ENCODE results near the gene UGCG.

DNA sequence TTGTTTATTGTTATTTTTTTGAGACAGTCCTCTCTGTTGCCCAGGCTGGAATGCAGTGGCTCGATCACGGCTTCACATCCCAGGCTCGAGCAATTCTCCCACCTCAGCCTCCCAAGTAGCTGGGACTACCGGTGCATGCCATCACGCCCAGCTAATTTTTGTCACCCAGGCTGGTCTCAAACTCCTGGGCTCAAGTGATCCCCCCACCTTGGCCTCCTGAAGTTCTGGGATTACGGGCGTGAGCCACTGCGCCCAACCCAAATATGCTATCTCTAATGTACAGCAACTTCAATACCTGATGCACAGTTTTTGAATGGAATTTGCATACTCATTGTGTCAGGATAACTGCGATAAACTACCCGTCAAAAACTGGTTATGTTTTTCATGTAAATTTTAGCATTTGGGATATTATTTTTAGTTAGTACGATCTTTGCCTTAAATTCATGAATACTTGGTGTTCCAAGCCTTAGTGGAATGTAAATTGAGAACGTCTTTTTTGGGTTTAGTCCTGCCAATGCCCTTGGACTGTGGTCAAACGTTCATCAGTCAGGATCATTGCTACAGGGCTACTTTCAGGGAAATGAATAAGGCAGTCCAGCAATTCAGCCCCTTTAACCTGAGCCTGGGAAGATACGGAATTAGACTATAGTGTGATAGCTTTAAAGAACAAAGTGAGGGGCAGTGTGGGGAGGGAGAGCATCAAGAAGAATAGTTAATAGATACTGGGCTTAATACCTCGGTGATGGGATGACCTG lies 4.4 kb downstream of the UGCG start:
- TF ChIP-seq, protein P1, sequence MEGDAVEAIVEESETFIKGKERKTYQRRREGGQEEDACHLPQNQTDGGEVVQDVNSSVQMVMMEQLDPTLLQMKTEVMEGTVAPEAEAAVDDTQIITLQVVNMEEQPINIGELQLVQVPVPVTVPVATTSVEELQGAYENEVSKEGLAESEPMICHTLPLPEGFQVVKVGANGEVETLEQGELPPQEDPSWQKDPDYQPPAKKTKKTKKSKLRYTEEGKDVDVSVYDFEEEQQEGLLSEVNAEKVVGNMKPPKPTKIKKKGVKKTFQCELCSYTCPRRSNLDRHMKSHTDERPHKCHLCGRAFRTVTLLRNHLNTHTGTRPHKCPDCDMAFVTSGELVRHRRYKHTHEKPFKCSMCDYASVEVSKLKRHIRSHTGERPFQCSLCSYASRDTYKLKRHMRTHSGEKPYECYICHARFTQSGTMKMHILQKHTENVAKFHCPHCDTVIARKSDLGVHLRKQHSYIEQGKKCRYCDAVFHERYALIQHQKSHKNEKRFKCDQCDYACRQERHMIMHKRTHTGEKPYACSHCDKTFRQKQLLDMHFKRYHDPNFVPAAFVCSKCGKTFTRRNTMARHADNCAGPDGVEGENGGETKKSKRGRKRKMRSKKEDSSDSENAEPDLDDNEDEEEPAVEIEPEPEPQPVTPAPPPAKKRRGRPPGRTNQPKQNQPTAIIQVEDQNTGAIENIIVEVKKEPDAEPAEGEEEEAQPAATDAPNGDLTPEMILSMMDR (IDR thresholded peaks at IDR 0.05), result no peak
- TF ChIP-seq EP300 (IDR thresholded peaks at IDR 0.05) (no peak), POLR2AphosphoS5 (IDR thresholded peaks at IDR 0.05) (no peak)
